Measurements from ENCODE around the gene GRHL1. TPM values are rescaled to one million over a fixed set of nuclear protein-coding genes. Genes with fewer than 3 reads are reported as not detected.

GRHL1 gene
- total and polyA plus RNA-seq, 9 of the 15 experiments (the other 6 are each of a cell fraction or from before 2014, with no cell fraction given), result 1.7 to 6.1 (median 4.7) TPM

- TF ChIP-seq, protein P1, sequence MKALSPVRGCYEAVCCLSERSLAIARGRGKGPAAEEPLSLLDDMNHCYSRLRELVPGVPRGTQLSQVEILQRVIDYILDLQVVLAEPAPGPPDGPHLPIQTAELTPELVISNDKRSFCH (CRISPR knock-in tag; IDR thresholded peaks at IDR 0.05), result no peak
- TF ChIP-seq, protein P1 (tag; IDR thresholded peaks at IDR 0.05), result no peak
- TF ChIP-seq, protein P2, sequence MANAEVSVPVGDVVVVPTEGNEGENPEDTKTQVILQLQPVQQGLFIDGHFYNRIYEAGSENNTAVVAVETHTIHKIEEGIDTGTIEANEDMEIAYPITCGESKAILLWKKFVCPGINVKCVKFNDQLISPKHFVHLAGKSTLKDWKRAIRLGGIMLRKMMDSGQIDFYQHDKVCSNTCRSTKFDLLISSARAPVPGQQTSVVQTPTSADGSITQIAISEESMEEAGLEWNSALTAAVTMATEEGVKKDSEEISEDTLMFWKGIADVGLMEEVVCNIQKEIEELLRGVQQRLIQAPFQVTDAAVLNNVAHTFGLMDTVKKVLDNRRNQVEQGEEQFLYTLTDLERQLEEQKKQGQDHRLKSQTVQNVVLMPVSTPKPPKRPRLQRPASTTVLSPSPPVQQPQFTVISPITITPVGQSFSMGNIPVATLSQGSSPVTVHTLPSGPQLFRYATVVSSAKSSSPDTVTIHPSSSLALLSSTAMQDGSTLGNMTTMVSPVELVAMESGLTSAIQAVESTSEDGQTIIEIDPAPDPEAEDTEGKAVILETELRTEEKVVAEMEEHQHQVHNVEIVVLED (CRISPR knock-in tag; IDR thresholded peaks at IDR 0.05), result no peak
- TF ChIP-seq BRD9 (IDR thresholded peaks at IDR 0.05; ENCODE audit: low read depth, partially characterized antibody) (peak; percentile 78), ZFP91 (CRISPR knock-in tag; IDR thresholded peaks at IDR 0.05) (no peak), ZNF232 (CRISPR knock-in tag; IDR thresholded peaks at IDR 0.05) (no peak), ETS2 (tag; IDR thresholded peaks at IDR 0.05; ENCODE audit: borderline replicate concordance, poor library complexity, severe bottlenecking) (no peak), YY1 (IDR thresholded peaks at IDR 0.05; ENCODE audit: borderline replicate concordance in 1 of 3, control insufficient read depth in 1 of 3, extremely low read depth in 1 of 3, insufficient read depth in 3 of 3, insufficient read length in 1 of 3, insufficient replicate concordance in 2 of 3, low read depth in 1 of 3, low read length in 2 of 3) (peak in 2 of 3 experiments; percentile 71 to 89), SP1 (CRISPR knock-in tag; IDR thresholded peaks at IDR 0.05) (no peak; the same call in 1 of the 2 replicates), ZNF511 (CRISPR knock-in tag; IDR thresholded peaks at IDR 0.05) (no peak), ZBTB12 (CRISPR knock-in tag; IDR thresholded peaks at IDR 0.05) (no peak), RBFOX2 (IDR thresholded peaks at IDR 0.05; ENCODE audit: low read depth, low read length) (no peak), BRCA1 (IDR thresholded peaks at IDR 0.05) (no peak), BRCA1 (CRISPR knock-in tag; IDR thresholded peaks at IDR 0.05) (no peak), ZNF57 (CRISPR knock-in tag; IDR thresholded peaks at IDR 0.05) (no peak)
- TF ChIP-seq, protein P3, sequence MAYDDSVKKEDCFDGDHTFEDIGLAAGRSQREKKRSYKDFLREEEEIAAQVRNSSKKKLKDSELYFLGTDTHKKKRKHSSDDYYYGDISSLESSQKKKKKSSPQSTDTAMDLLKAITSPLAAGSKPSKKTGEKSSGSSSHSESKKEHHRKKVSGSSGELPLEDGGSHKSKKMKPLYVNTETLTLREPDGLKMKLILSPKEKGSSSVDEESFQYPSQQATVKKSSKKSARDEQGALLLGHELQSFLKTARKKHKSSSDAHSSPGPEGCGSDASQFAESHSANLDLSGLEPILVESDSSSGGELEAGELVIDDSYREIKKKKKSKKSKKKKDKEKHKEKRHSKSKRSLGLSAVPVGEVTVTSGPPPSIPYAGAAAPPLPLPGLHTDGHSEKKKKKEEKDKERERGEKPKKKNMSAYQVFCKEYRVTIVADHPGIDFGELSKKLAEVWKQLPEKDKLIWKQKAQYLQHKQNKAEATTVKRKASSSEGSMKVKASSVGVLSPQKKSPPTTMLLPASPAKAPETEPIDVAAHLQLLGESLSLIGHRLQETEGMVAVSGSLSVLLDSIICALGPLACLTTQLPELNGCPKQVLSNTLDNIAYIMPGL (CRISPR knock-in tag; IDR thresholded peaks at IDR 0.05), result no peak
- TF ChIP-seq, protein P4, sequence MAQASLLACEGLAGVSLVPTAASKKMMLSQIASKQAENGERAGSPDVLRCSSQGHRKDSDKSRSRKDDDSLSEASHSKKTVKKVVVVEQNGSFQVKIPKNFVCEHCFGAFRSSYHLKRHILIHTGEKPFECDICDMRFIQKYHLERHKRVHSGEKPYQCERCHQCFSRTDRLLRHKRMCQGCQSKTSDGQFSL (CRISPR knock-in tag; IDR thresholded peaks at IDR 0.05), result no peak
- TF ChIP-seq, protein P4 (tag; IDR thresholded peaks at IDR 0.05), result no peak
Observed at GRCh38 chr2:10030311-10030736, 78.8 kb downstream of the GRHL1 start (continued).

Measured in K562 (cell line).